ENCODE measurements around the gene ATP9B. TPM values are rescaled to one million over a fixed set of nuclear protein-coding genes. Genes with fewer than 3 reads are reported as not detected.

The ATP9B gene
- total RNA-seq, 1 donor from 2014 or later = 16.2 TPM

- TF ChIP-seq, protein P1, sequence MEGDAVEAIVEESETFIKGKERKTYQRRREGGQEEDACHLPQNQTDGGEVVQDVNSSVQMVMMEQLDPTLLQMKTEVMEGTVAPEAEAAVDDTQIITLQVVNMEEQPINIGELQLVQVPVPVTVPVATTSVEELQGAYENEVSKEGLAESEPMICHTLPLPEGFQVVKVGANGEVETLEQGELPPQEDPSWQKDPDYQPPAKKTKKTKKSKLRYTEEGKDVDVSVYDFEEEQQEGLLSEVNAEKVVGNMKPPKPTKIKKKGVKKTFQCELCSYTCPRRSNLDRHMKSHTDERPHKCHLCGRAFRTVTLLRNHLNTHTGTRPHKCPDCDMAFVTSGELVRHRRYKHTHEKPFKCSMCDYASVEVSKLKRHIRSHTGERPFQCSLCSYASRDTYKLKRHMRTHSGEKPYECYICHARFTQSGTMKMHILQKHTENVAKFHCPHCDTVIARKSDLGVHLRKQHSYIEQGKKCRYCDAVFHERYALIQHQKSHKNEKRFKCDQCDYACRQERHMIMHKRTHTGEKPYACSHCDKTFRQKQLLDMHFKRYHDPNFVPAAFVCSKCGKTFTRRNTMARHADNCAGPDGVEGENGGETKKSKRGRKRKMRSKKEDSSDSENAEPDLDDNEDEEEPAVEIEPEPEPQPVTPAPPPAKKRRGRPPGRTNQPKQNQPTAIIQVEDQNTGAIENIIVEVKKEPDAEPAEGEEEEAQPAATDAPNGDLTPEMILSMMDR (IDR thresholded peaks at IDR 0.05; ENCODE audit: insufficient read depth, low read length, poor library complexity, severe bottlenecking) = peak; percentile 89
- DNase-seq (ENCODE audit: low read depth) = no peak
- H3K36me3 ChIP-seq (ENCODE audit: control insufficient read depth, insufficient read depth, low read length) = no peaks in the 10 kb centered on the region
- no peak overlapping the region for H3K4me3 ChIP-seq (ENCODE audit: low read depth, low read length)
- peaks cover 29% of the 10 kb centered on the region for H3K27me3 ChIP-seq (ENCODE audit: control insufficient read depth, insufficient read depth, low read length)
Measured at GRCh38 chr18:79380816-79381806, 311.9 kb downstream of the ATP9B start.

- TF ChIP-seq, protein P1 (IDR thresholded peaks at IDR 0.05; ENCODE audit: insufficient read depth, low read length, poor library complexity, severe bottlenecking) = no peak
- Histone ChIP-seq H3K27me3 (ENCODE audit: control insufficient read depth, insufficient read depth, low read length) (peaks cover 32% of the 10 kb centered on the region), H3K4me3 (ENCODE audit: low read depth, low read length) (no peak overlapping the region), H3K36me3 (ENCODE audit: control insufficient read depth, insufficient read depth, low read length) (no peaks in the 10 kb centered on the region)
- no peak for DNase-seq (ENCODE audit: low read depth)
Measured at GRCh38 chr18:79381811-79382311, 312.7 kb downstream of the ATP9B start.

DNA sequence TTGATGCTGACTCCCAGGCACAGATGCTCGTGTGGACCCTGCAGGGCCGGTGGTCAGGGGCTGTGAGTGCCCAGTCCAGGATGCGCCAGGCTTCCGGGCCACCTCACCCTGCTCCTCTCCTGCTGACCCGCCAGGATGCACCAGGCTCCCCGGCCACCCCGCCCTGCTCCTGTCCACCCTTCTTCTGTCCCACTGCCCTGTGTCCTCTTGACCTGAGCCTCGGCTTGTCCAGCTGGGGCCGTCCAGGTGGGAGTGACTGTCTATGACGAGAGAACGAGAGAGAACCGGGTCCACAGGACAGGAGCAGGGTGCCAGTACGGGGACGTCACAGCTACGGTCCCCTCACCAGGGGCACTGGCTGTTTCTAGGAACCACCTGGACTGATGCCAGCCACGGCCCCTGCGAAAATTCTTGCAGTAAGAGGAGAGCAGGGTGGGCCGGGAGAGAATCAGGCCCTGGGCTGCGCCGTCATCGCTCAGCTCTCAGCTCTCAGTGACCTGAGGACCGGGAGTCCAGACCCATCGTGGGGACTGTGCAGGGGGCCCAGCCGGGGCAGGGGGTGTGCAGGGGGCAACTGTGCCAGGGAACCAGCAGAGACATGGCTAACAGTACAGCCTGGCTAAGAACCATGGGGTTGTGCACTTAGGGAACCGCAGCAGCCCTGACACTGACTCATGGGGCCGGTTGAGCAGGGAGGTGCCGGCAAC lies 313.6 kb downstream of the ATP9B start:
- no peak overlapping the region for H3K4me3 ChIP-seq (ENCODE audit: low read depth, low read length)
- TF ChIP-seq, protein P1 (IDR thresholded peaks at IDR 0.05; ENCODE audit: insufficient read depth, low read length, poor library complexity, severe bottlenecking) = no peak
- H3K27me3 ChIP-seq (ENCODE audit: control insufficient read depth, insufficient read depth, low read length) = peaks cover 39% of the 10 kb centered on the region
- no peaks in the 10 kb centered on the region for H3K36me3 ChIP-seq (ENCODE audit: control insufficient read depth, insufficient read depth, low read length)
- no peak for DNase-seq (ENCODE audit: low read depth)

GRCh38 chr18:79383388-79384056 lies 314.3 kb downstream of the ATP9B start:
- no peak for DNase-seq (ENCODE audit: low read depth)
- no peaks in the 10 kb centered on the region for H3K36me3 ChIP-seq (ENCODE audit: control insufficient read depth, insufficient read depth, low read length)
- peaks cover 43% of the 10 kb centered on the region for H3K27me3 ChIP-seq (ENCODE audit: control insufficient read depth, insufficient read depth, low read length)
- no peak overlapping the region for H3K4me3 ChIP-seq (ENCODE audit: low read depth, low read length)
- TF ChIP-seq, protein P1 (IDR thresholded peaks at IDR 0.05; ENCODE audit: insufficient read depth, low read length, poor library complexity, severe bottlenecking) = no peak

GRCh38 chr18:79384151-79384807 lies 315.1 kb downstream of the ATP9B start:
- Histone ChIP-seq H3K4me3 (ENCODE audit: low read depth, low read length) (no peak overlapping the region), H3K27me3 (ENCODE audit: control insufficient read depth, insufficient read depth, low read length) (peaks cover 50% of the 10 kb centered on the region), H3K36me3 (ENCODE audit: control insufficient read depth, insufficient read depth, low read length) (no peaks in the 10 kb centered on the region)
- DNase-seq (ENCODE audit: low read depth) = no peak
- TF ChIP-seq, protein P1 (IDR thresholded peaks at IDR 0.05; ENCODE audit: insufficient read depth, low read length, poor library complexity, severe bottlenecking) = no peak
